H1 (cell line): Measurements from ENCODE around the gene SPRYD3.

Source experiments
- HDAC2 ChIP-seq, 2 experiments: fragments of 300-600 bp in 1 of 2; sonication (generic) in 1 of 2; IDR thresholded peaks; 2 replicates each; pipeline ENCODE4 v1.6.1; 2011 to 2012; ENCODE audit warnings: low read depth in 2 of 2, low read length in 2 of 2, mild to moderate bottlenecking in 2 of 2, moderate library complexity in 2 of 2, borderline replicate concordance in 1 of 2, inconsistent platforms in 1 of 2
- POLR2A ChIP-seq, 2 experiments: IDR thresholded peaks; 1 replicate in 1 of 2; 2 replicates in 1 of 2; pipeline ENCODE4 v1.6.1; 2011; ENCODE audit warnings: low read depth in 2 of 2, low read length in 2 of 2, mild to moderate bottlenecking in 2 of 2; ENCODE audit errors: control extremely low read depth in 1 of 2
- RAD21 ChIP-seq, 2 experiments: IDR thresholded peaks in 1 of 2; conservative IDR thresholded peaks in 1 of 2; 2 replicates each; pipeline ENCODE4 v1.6.1; 2011; ENCODE audit warnings: low read depth in 2 of 2, low read length in 2 of 2, improper control_type of control experiment in 1 of 2, inconsistent platforms in 1 of 2, mild to moderate bottlenecking in 1 of 2, moderate library complexity in 1 of 2
- TF ChIP-seq, protein P1 (sequence below), 3 experiments: IDR thresholded peaks; 1 replicate in 2 of 3; 2 replicates in 1 of 3; pipeline versions ENCODE4 v1.5.1 to v1.6.1; 2011; ENCODE audit warnings: low read length in 3 of 3, mild to moderate bottlenecking in 3 of 3, inconsistent platforms in 2 of 3, low read depth in 1 of 3, moderate library complexity in 1 of 3; ENCODE audit not compliant: insufficient read depth in 1 of 3; ENCODE audit errors: control extremely low read depth in 1 of 3

DNA sequence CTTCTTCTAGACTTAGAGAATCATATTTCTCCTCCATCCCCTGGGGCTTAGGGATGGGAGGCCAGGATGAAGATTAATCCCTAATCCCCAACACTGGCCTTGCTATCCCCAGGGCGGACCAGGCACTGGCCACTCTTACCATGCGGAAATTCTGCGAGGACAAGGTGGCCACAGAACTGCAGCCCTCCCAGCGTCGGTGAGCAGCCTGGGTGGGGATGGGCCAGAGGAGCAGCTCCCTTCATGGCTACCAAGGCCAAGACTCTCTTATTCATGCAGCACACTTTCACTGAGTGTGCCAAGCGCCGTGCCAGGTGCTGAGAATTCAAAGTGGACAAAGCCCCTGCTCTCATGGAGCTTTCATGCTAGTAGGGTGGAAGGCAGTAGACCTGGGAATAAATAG lies 22.3 kb downstream of the SPRYD3 start:
- TF ChIP-seq, protein P1, sequence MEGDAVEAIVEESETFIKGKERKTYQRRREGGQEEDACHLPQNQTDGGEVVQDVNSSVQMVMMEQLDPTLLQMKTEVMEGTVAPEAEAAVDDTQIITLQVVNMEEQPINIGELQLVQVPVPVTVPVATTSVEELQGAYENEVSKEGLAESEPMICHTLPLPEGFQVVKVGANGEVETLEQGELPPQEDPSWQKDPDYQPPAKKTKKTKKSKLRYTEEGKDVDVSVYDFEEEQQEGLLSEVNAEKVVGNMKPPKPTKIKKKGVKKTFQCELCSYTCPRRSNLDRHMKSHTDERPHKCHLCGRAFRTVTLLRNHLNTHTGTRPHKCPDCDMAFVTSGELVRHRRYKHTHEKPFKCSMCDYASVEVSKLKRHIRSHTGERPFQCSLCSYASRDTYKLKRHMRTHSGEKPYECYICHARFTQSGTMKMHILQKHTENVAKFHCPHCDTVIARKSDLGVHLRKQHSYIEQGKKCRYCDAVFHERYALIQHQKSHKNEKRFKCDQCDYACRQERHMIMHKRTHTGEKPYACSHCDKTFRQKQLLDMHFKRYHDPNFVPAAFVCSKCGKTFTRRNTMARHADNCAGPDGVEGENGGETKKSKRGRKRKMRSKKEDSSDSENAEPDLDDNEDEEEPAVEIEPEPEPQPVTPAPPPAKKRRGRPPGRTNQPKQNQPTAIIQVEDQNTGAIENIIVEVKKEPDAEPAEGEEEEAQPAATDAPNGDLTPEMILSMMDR (IDR thresholded peaks at IDR 0.05; ENCODE audit: control extremely low read depth in 1 of 3, insufficient read depth in 1 of 3, low read depth in 1 of 3, low read length in 3 of 3): no peak
- TF ChIP-seq POLR2A (IDR thresholded peaks at IDR 0.05; ENCODE audit: control extremely low read depth in 1 of 2, low read depth in 2 of 2, low read length in 2 of 2) (no peak), RAD21 (IDR thresholded peaks at IDR 0.05 in 1 of 2, conservative IDR thresholded peaks at IDR 0.05 in 1 of 2; ENCODE audit: low read depth in 2 of 2, low read length in 2 of 2) (no peak), HDAC2 (IDR thresholded peaks at IDR 0.05; ENCODE audit: borderline replicate concordance in 1 of 2, low read depth in 2 of 2, low read length in 2 of 2) (no peak)
